Testis (tissue), 3 donors: ENCODE data around the gene ST6GAL1. TPM values are rescaled to one million over a fixed set of nuclear protein-coding genes. Genes with fewer than 3 reads are reported as not detected.

Experiments
- DNase-seq: peaks from one replicate; pipeline ENCODE4 v3.0.0-alpha.2; 2019
- H3K27ac ChIP-seq, 2 donors: fragments of 200-600 bp; sonication (generic); one replicate each; pipeline ENCODE4 v1.5.1; 2019
- H3K27me3 ChIP-seq: fragments of 200-600 bp; sonication (generic); one replicate; pipeline ENCODE4 v1.5.1; 2019
- H3K36me3 ChIP-seq: fragments of 200-600 bp; sonication (generic); one replicate; pipeline ENCODE4 v1.5.1; 2017; ENCODE audit warnings: low read depth; ENCODE audit errors: missing control alignments
- H3K4me1 ChIP-seq: fragments of 200-600 bp; sonication (generic); one replicate; pipeline ENCODE4 v1.5.1; 2019
- H3K4me3 ChIP-seq, 2 donors: fragments of 200-600 bp; sonication (generic); one replicate each; pipeline ENCODE4 v1.5.1; 2017 to 2019
- H3K9me3 ChIP-seq: fragments of 200-600 bp; sonication (generic); one replicate; pipeline ENCODE4 v1.5.1; 2017
- POLR2A ChIP-seq: fragments of 450-650 bp; IDR thresholded peaks from one replicate; pipeline ENCODE4 v1.6.1; 2017; ENCODE audit warnings: antibody characterized with exemption, mild to moderate bottlenecking, moderate library complexity
- WGBS, 2 donors: methylation state at CpG; one replicate each; pipeline ENCODE4 v1.1.5; 2018; 5-methylcytosine and 5-hydroxymethylcytosine counted together
- intact Hi-C: fragments of 100-400 bp; cut with DNase I; formaldehyde crosslinking; loops from one replicate; pipeline ENCODE4 v1.15.1; 2023; ENCODE audit warnings: low total_unique reads
- polyA plus RNA-seq: library from polyadenylated mRNA; stranded (reverse); fragments of 350-450 nt; fragmentation: Illumina TruSeq; extraction: RNeasy Lipid Tissue Mini Kit (QIAGEN cat#74804); gene quantifications from one replicate; pipeline ENCODE4 v1.2.3, GENCODE V29; 2014; ENCODE audit warnings: low read depth, low replicate concordance; ENCODE audit not compliant: insufficient read depth
- total RNA-seq, 2 donors: library from RNA; depleted of rRNA; stranded (reverse); fragments of >200 nt; gene quantifications; one replicate each; pipeline ENCODE4 v1.2.3, GENCODE V29; 2016
- TF ChIP-seq, protein P1 (sequence below), 3 experiments: fragments of 450-650 bp in 2 of 3; fragments of 200-600 bp in 1 of 3; sonication (generic) in 1 of 3; IDR thresholded peaks; one replicate each; pipeline ENCODE4 v1.5.1; 2016 to 2019; ENCODE audit warnings: antibody characterized with exemption in 3 of 3, mild to moderate bottlenecking in 2 of 3, moderate library complexity in 1 of 3

Gene ST6GAL1
- total and polyA plus RNA-seq, 3 donors from 2014 or later: 12.8 to 26.3 (median 16.9) TPM

DNA sequence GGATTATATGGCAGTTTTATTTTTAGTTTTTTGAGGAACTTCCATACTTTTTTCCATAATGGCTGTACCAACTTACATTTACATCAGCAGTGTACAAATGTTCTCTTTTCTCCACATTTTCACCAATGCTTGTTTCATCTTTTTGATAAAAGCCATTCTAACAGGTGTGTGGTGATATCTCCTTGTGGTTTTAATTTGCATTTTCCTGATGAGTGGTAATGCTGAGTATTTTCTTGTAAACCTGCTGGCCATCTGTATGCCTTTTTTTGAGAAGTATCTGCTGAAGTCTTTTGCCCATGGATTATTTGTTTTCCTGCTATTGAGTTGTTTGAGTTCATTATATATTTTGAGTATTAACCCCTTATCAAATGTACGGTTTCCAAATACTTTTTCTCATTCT is 158.4 kb downstream of the ST6GAL1 start:
- no peak for DNase-seq
- H3K9me3 ChIP-seq: no peaks in the 10 kb centered on the region
- 52 to 69% methylated on average over 1 of the region's 1 CpG for WGBS, 2 donors
- H3K36me3 ChIP-seq: no peaks in the 10 kb centered on the region
- intact Hi-C loops: no loop called here
- H3K27ac ChIP-seq: no peak overlapping the region
- no peak overlapping the region for H3K4me3 ChIP-seq
- no peaks in the 10 kb centered on the region for H3K27me3 ChIP-seq
- TF ChIP-seq POLR2A: no peak
- TF ChIP-seq, protein P1, sequence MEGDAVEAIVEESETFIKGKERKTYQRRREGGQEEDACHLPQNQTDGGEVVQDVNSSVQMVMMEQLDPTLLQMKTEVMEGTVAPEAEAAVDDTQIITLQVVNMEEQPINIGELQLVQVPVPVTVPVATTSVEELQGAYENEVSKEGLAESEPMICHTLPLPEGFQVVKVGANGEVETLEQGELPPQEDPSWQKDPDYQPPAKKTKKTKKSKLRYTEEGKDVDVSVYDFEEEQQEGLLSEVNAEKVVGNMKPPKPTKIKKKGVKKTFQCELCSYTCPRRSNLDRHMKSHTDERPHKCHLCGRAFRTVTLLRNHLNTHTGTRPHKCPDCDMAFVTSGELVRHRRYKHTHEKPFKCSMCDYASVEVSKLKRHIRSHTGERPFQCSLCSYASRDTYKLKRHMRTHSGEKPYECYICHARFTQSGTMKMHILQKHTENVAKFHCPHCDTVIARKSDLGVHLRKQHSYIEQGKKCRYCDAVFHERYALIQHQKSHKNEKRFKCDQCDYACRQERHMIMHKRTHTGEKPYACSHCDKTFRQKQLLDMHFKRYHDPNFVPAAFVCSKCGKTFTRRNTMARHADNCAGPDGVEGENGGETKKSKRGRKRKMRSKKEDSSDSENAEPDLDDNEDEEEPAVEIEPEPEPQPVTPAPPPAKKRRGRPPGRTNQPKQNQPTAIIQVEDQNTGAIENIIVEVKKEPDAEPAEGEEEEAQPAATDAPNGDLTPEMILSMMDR (IDR thresholded peaks at IDR 0.05): no peak
- H3K4me1 ChIP-seq: no peaks in the 10 kb centered on the region

DNA sequence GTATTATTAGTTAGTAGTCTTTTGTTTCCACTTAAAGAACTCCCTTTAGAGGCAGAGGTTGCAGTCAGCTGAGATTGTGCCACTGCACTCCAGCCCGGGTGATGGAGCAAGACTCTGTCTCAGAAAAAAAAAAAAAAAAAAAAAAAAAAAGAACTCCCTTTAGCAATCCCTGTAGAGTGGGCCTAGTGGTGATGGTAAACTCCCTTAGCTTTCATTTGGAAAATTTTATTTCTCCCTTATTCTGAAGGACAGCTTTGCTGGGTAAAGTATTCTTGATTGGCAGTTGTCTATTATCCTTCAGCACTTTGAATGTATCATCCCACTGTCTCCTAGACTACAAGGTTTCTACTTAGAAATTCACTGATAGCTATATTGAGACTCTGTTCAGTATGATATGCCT is 163.0 kb downstream of the ST6GAL1 start:
- Histone ChIP-seq H3K9me3 (no peaks in the 10 kb centered on the region), H3K27ac (no peak overlapping the region), H3K27me3 (no peaks in the 10 kb centered on the region), H3K4me1 (no peaks in the 10 kb centered on the region), H3K4me3 (no peak overlapping the region), H3K36me3 (no peaks in the 10 kb centered on the region)
- intact Hi-C loops: no loop called here
- WGBS, 2 donors: 75 to 95% methylated on average over 1 of the region's 1 CpG
- TF ChIP-seq POLR2A: no peak
- TF ChIP-seq, protein P1 (IDR thresholded peaks at IDR 0.05): no peak
- DNase-seq: no peak

DNA sequence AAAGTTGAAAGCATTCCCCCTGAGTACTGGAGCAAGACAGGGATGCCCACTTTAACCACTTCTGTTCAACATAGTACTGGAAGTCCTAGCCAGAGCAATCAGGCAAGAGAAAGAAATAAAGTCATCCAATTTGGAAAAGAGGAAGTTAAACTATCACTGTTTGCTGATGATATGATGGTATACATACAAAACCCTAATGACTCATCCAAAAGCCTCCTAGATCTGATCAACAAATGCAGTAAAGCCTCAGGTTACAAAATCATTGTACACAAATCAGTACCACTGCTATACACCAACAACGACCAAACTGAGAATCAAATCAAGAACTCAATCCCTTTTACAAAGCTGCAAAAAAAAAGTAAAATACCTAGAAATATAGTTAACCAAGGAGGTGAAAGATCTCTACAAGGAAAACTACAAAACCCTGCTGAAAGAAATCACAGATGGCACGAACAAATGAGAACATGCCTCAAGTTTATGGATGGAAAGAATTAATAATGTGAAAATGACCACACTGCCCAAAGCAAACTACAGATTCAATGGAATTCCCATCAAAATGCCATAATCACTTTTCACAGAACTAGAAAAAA is 168.7 kb downstream of the ST6GAL1 start:
- Histone ChIP-seq H3K4me3 (no peak overlapping the region), H3K27me3 (no peaks in the 10 kb centered on the region), H3K27ac (no peak overlapping the region), H3K36me3 (no peaks in the 10 kb centered on the region), H3K9me3 (no peaks in the 10 kb centered on the region), H3K4me1 (no peaks in the 10 kb centered on the region)
- DNase-seq: no peak
- TF ChIP-seq, protein P1 (IDR thresholded peaks at IDR 0.05): no peak
- no peak for TF ChIP-seq POLR2A
- intact Hi-C loops: no loop called here
- WGBS, 2 donors: 88 to 92% methylated on average over 2 of the region's 2 CpGs

DNA sequence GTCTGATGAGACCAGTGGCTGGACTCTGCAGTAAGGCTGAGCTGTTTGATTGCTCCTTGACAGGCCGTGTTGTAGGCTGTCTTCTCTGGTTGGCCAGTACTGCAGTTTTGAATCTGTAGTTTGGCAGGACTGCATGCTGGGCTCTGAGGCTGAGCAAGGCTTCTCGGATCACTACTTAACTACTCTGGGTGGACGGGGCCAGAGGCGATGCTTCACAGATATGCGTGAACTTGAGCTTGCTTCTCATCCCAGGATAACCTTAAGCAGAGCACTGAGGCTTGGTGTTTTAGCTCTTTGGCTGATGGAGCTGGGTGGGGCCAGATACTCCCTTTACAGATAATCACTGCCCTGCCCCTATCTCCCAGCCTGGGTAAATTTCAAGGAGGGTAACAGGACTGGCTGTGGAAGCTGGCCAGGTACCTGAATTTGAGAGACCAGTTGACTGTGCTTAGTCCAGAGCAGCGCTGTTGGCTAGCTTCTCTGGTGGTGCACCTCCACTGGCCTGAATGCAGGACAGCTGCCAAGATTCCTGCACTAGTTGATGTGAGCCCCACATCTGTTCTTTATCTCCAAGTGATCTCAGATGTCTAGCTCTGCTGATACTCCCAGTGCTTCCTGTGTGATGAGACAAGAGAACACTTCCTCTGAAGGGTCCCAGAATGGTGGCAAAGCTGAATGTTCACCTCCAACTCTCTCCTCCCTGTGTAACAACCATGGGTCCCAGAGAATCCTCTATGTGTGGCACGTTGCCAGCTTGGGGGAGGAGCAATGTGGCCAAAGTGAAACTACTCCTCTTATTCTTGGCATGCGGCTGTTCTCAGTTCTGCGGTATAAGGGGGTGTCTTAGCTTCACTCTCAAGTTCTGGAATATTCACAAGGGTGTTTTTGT is 171.1 kb downstream of the ST6GAL1 start:
- intact Hi-C loops: no loop called here

More for the DNA sequence above, 171.1 kb downstream of the ST6GAL1 start:
- Histone ChIP-seq H3K4me1 (no peaks in the 10 kb centered on the region), H3K4me3 (no peak overlapping the region), H3K27ac (no peak overlapping the region), H3K36me3 (no peaks in the 10 kb centered on the region), H3K27me3 (no peaks in the 10 kb centered on the region), H3K9me3 (no peaks in the 10 kb centered on the region)
- 50% methylated on average over 7 to 9 of the region's 9 CpGs for WGBS, 2 donors
- peak; percentile 45 for DNase-seq
- no peak for TF ChIP-seq POLR2A
- TF ChIP-seq, protein P1 (IDR thresholded peaks at IDR 0.05): no peak
